Right atrium auricular region (tissue), 2 donors: ENCODE measurements around the gene LEPR. TPM values are rescaled to one million over a fixed set of nuclear protein-coding genes. Genes with fewer than 3 reads are reported as not detected.

ENCODE experiments used
- DNase-seq: peaks from one replicate; pipeline ENCODE4 v3.0.0-alpha.2; 2019; ENCODE audit warnings: low spot score
- H3K27ac ChIP-seq, 2 donors: fragments of 200-600 bp; sonication (generic); 1 replicate in 1 of 2; 2 replicates in 1 of 2; pipeline ENCODE4 v1.5.1; 2016 to 2019
- H3K27me3 ChIP-seq, 2 donors: fragments of 200-600 bp; sonication (generic); one replicate each; pipeline versions ENCODE4 v1.5.1 to v1.6.0; 2017 to 2019
- H3K36me3 ChIP-seq: fragments of 200-600 bp; sonication (generic); one replicate; pipeline ENCODE4 v1.5.1; 2016
- H3K4me1 ChIP-seq, 2 donors: fragments of 200-600 bp; sonication (generic); one replicate each; pipeline versions ENCODE4 v1.5.1 to v1.6.0; 2017 to 2019
- H3K4me3 ChIP-seq, 2 donors: fragments of 200-600 bp; sonication (generic); 1 replicate in 1 of 2; 2 replicates in 1 of 2; pipeline ENCODE4 v1.5.1; 2017 to 2019; ENCODE audit warnings: mild to moderate bottlenecking in 1 of 2, moderate library complexity in 1 of 2
- H3K9me3 ChIP-seq, 2 donors: fragments of 200-600 bp; sonication (generic); one replicate each; pipeline ENCODE4 v1.5.1; 2019
- CTCF ChIP-seq, 2 donors: fragments of 200-600 bp; sonication (generic); IDR thresholded peaks; one replicate each; pipeline ENCODE4 v1.5.1; 2019; ENCODE audit warnings: antibody characterized with exemption in 2 of 2
- total RNA-seq, 2 donors: library from RNA; depleted of rRNA; stranded (reverse); fragments of >200 nt; gene quantifications; one replicate each; pipeline ENCODE4 v1.1.0, GENCODE V29; 2016

LEPR gene
- total RNA-seq, 2 donors from 2014 or later = 10.8 to 25.2 TPM

- Histone ChIP-seq H3K4me3 (no peak overlapping the region), H3K36me3 (peaks cover 16% of the 10 kb centered on the region), H3K27ac (no peak overlapping the region), H3K27me3 (no peaks in the 10 kb centered on the region), H3K9me3 (no peaks in the 10 kb centered on the region), H3K4me1 (no peaks in the 10 kb centered on the region)
- no peak for DNase-seq
- TF ChIP-seq CTCF (IDR thresholded peaks at IDR 0.05) = no peak
These were observed 34.0 kb upstream of the LEPR start for GRCh38 chr1:65386439-65386838.

GRCh38 chr1:65387821-65388220 is 32.6 kb upstream of the LEPR start:
- Histone ChIP-seq H3K4me3 (no peak overlapping the region), H3K27me3 (no peaks in the 10 kb centered on the region), H3K36me3 (peaks cover 21% of the 10 kb centered on the region), H3K4me1 (no peaks in the 10 kb centered on the region), H3K27ac (no peak overlapping the region), H3K9me3 (no peaks in the 10 kb centered on the region)
- no peak for DNase-seq
- no peak for TF ChIP-seq CTCF (IDR thresholded peaks at IDR 0.05)

GRCh38 chr1:65388908-65389695 is 31.4 kb upstream of the LEPR start:
- no peak for TF ChIP-seq CTCF (IDR thresholded peaks at IDR 0.05)
- no peak for DNase-seq
- no peak overlapping the region for H3K27ac ChIP-seq
- H3K27me3 ChIP-seq = no peaks in the 10 kb centered on the region
- H3K9me3 ChIP-seq = no peaks in the 10 kb centered on the region
- no peak overlapping the region for H3K4me3 ChIP-seq
- peaks cover 24% of the 10 kb centered on the region for H3K36me3 ChIP-seq
- H3K4me1 ChIP-seq = no peaks in the 10 kb centered on the region

- H3K9me3 ChIP-seq = no peaks in the 10 kb centered on the region
- H3K4me1 ChIP-seq = no peaks in the 10 kb centered on the region
- no peak overlapping the region for H3K4me3 ChIP-seq
- H3K27ac ChIP-seq = no peak overlapping the region
- no peaks in the 10 kb centered on the region for H3K27me3 ChIP-seq
- H3K36me3 ChIP-seq = peaks cover 31% of the 10 kb centered on the region
- no peak for TF ChIP-seq CTCF (IDR thresholded peaks at IDR 0.05)
- DNase-seq = no peak
These were observed 28.0 kb upstream of the LEPR start for GRCh38 chr1:65392497-65392896.

- H3K4me3 ChIP-seq = no peak overlapping the region
- no peak for TF ChIP-seq CTCF (IDR thresholded peaks at IDR 0.05)
- H3K27ac ChIP-seq = no peak overlapping the region
- no peaks in the 10 kb centered on the region for H3K4me1 ChIP-seq
- peaks cover 29% of the 10 kb centered on the region for H3K36me3 ChIP-seq
- no peaks in the 10 kb centered on the region for H3K27me3 ChIP-seq
- H3K9me3 ChIP-seq = no peaks in the 10 kb centered on the region
- no peak for DNase-seq
These were observed 27.1 kb upstream of the LEPR start for GRCh38 chr1:65393347-65393746.

GRCh38 chr1:65393928-65394327 is 26.5 kb upstream of the LEPR start:
- DNase-seq = no peak
- Histone ChIP-seq H3K4me1 (no peaks in the 10 kb centered on the region), H3K27me3 (no peaks in the 10 kb centered on the region), H3K9me3 (no peaks in the 10 kb centered on the region), H3K27ac (no peak overlapping the region), H3K36me3 (peaks cover 26% of the 10 kb centered on the region), H3K4me3 (no peak overlapping the region)
- no peak for TF ChIP-seq CTCF (IDR thresholded peaks at IDR 0.05)
